ENCODE measurements around the gene CDC42BPB. TPM values are rescaled to one million over a fixed set of nuclear protein-coding genes. Genes with fewer than 3 reads are reported as not detected.
"Not testable (repeated sequence)": the region's sequence is repeated elsewhere in the genome, so short reads cannot be mapped to it uniquely, and the experiment has no call there.

The CDC42BPB gene
- polyA plus RNA-seq, 3 donors from 2014 or later = not detected

GRCh38 chr14:102902523-102903247 is 154.7 kb downstream of the CDC42BPB start:
- peaks cover 12 to 27% (median 20%) of the 10 kb centered on the region in 3 donors for H3K36me3 Mint-ChIP-seq
- no peak overlapping the region for H3K4me3 Mint-ChIP-seq
- H3K9me3 Mint-ChIP-seq = no peaks in the 10 kb centered on the region
- no peak for DNase-seq
- H3K27ac Mint-ChIP-seq = peak overlapping the region in 2 of 6 donors; percentile 5 to 19
- peaks cover 33 to 35% of the 10 kb centered on the region in 2 donors for H3K4me1 Mint-ChIP-seq
- H3K27me3 Mint-ChIP-seq (ENCODE audit: low read depth in 3 of 3) = peaks cover 0 to 2% (median 2%) of the 10 kb centered on the region in 3 donors

GRCh38 chr14:102902086-102902485 is 155.3 kb downstream of the CDC42BPB start:
- Mint-ChIP-seq H3K4me1 (peaks cover 33 to 35% of the 10 kb centered on the region in 2 donors), H3K4me3 (peak overlapping the region in 2 of 5 donors; percentile 9 to 24), H3K27ac (peak overlapping the region in 2 of 6 donors; percentile 65 to 78), H3K9me3 (no peaks in the 10 kb centered on the region), H3K27me3 (ENCODE audit: low read depth in 3 of 3) (peaks cover 0 to 2% (median 2%) of the 10 kb centered on the region in 3 donors), H3K36me3 (peaks cover 12 to 30% (median 19%) of the 10 kb centered on the region in 3 donors)
- DNase-seq = no peak

- peak overlapping the region; percentile 33 to 73 (median 60) for H3K4me3 Mint-ChIP-seq
- peak in 2 of 3 donors; percentile 9 for DNase-seq
- peaks cover 0 to 2% (median 2%) of the 10 kb centered on the region in 3 donors for H3K27me3 Mint-ChIP-seq (ENCODE audit: low read depth in 3 of 3)
- peak overlapping the region; percentile 45 to 78 (median 60) for H3K27ac Mint-ChIP-seq
- H3K36me3 Mint-ChIP-seq = peaks cover 12 to 30% (median 19%) of the 10 kb centered on the region in 3 donors
- H3K4me1 Mint-ChIP-seq = peaks cover 33 to 35% of the 10 kb centered on the region in 2 donors
- no peaks in the 10 kb centered on the region for H3K9me3 Mint-ChIP-seq
Measured at GRCh38 chr14:102901633-102902032, 155.7 kb downstream of the CDC42BPB start.

- peak; percentile 28 to 37 (median 30) for DNase-seq
Measured at GRCh38 chr14:102900631-102901571, 156.4 kb downstream of the CDC42BPB start.

GRCh38 chr14:102899516-102899900 is 157.8 kb downstream of the CDC42BPB start:
- Mint-ChIP-seq H3K9me3 (no peaks in the 10 kb centered on the region), H3K4me3 (no peak overlapping the region)

More at GRCh38 chr14:102900631-102901571, 156.4 kb downstream of the CDC42BPB start:
- peaks cover 0 to 2% (median 2%) of the 10 kb centered on the region in 3 donors for H3K27me3 Mint-ChIP-seq (ENCODE audit: low read depth in 3 of 3)
- peaks cover 12 to 35% (median 16%) of the 10 kb centered on the region in 3 donors for H3K36me3 Mint-ChIP-seq
- H3K4me3 Mint-ChIP-seq = peak overlapping the region; percentile 33 to 73 (median 60)
- H3K9me3 Mint-ChIP-seq = no peaks in the 10 kb centered on the region
- peak overlapping the region; percentile 45 to 78 (median 60) for H3K27ac Mint-ChIP-seq
- H3K4me1 Mint-ChIP-seq = peaks cover 33 to 35% of the 10 kb centered on the region in 2 donors

GRCh38 chr14:102898776-102899515 is 158.4 kb downstream of the CDC42BPB start:
- H3K36me3 Mint-ChIP-seq = peaks cover 12 to 32% (median 17%) of the 10 kb centered on the region in 3 donors
- H3K9me3 Mint-ChIP-seq = no peaks in the 10 kb centered on the region
- no peak overlapping the region for H3K4me3 Mint-ChIP-seq
- DNase-seq = no peak
- peaks cover 31 to 32% of the 10 kb centered on the region in 2 donors for H3K4me1 Mint-ChIP-seq
- H3K27ac Mint-ChIP-seq = peak overlapping the region in 2 of 6 donors; percentile 23 to 57
- H3K27me3 Mint-ChIP-seq (ENCODE audit: low read depth in 3 of 3) = peaks cover 0 to 2% (median 2%) of the 10 kb centered on the region in 3 donors

More at GRCh38 chr14:102899516-102899900, 157.8 kb downstream of the CDC42BPB start:
- H3K27ac Mint-ChIP-seq = peak overlapping the region in 1 of 6 donors; percentile 23
- peaks cover 12 to 32% (median 17%) of the 10 kb centered on the region in 3 donors for H3K36me3 Mint-ChIP-seq
- peaks cover 0 to 2% (median 2%) of the 10 kb centered on the region in 3 donors for H3K27me3 Mint-ChIP-seq (ENCODE audit: low read depth in 3 of 3)
- peaks cover 33 to 35% of the 10 kb centered on the region in 2 donors for H3K4me1 Mint-ChIP-seq
- DNase-seq = no peak

GRCh38 chr14:102898298-102898697 is 159.1 kb downstream of the CDC42BPB start:
- H3K4me3 Mint-ChIP-seq = no peak overlapping the region
- H3K4me1 Mint-ChIP-seq = peaks cover 25 to 28% of the 10 kb centered on the region in 2 donors

GRCh38 chr14:102897299-102898027 is 159.9 kb downstream of the CDC42BPB start:
- Mint-ChIP-seq H3K4me1 (peaks cover 17 to 20% of the 10 kb centered on the region in 2 donors), H3K27me3 (ENCODE audit: low read depth in 3 of 3) (peaks cover 0 to 2% (median 2%) of the 10 kb centered on the region in 3 donors), H3K9me3 (no peaks in the 10 kb centered on the region), H3K27ac (no peak overlapping the region), H3K4me3 (no peak overlapping the region), H3K36me3 (peaks cover 14 to 34% (median 21%) of the 10 kb centered on the region in 3 donors)
- no peak for DNase-seq

More at GRCh38 chr14:102898298-102898697, 159.1 kb downstream of the CDC42BPB start:
- Mint-ChIP-seq H3K27ac (peak overlapping the region in 1 of 6 donors; percentile 57), H3K9me3 (no peaks in the 10 kb centered on the region), H3K36me3 (peaks cover 11 to 33% (median 17%) of the 10 kb centered on the region in 3 donors), H3K27me3 (ENCODE audit: low read depth in 3 of 3) (peaks cover 0 to 2% (median 2%) of the 10 kb centered on the region in 3 donors)
- DNase-seq = no peak

- DNase-seq; H3K9me3 Mint-ChIP-seq; H3K27ac Mint-ChIP-seq; H3K27me3 Mint-ChIP-seq (ENCODE audit: low read depth in 3 of 3); H3K4me3 Mint-ChIP-seq: not testable (repeated sequence)
- H3K4me1 Mint-ChIP-seq = peaks cover 12 to 14% of the 10 kb centered on the region in 2 donors
- H3K36me3 Mint-ChIP-seq = peaks cover 14 to 35% (median 22%) of the 10 kb centered on the region in 3 donors
Measured at GRCh38 chr14:102896735-102897134, 160.6 kb downstream of the CDC42BPB start.

GRCh38 chr14:102893452-102893851 is 163.9 kb downstream of the CDC42BPB start:
- peaks cover 18 to 29% (median 20%) of the 10 kb centered on the region in 3 donors for H3K36me3 Mint-ChIP-seq
- no peak overlapping the region for H3K4me3 Mint-ChIP-seq
- H3K9me3 Mint-ChIP-seq = no peaks in the 10 kb centered on the region

GRCh38 chr14:102892651-102893050 is 164.7 kb downstream of the CDC42BPB start:
- Mint-ChIP-seq H3K27ac (no peak overlapping the region), H3K4me1 (no peaks in the 10 kb centered on the region), H3K27me3 (ENCODE audit: low read depth in 3 of 3) (no peaks in the 10 kb centered on the region), H3K36me3 (peaks cover 14 to 32% (median 19%) of the 10 kb centered on the region in 3 donors), H3K9me3 (no peaks in the 10 kb centered on the region), H3K4me3 (no peak overlapping the region)
- DNase-seq = no peak

More at GRCh38 chr14:102893452-102893851, 163.9 kb downstream of the CDC42BPB start:
- Mint-ChIP-seq H3K27me3 (ENCODE audit: low read depth in 3 of 3) (no peaks in the 10 kb centered on the region), H3K27ac (no peak overlapping the region), H3K4me1 (no peaks in the 10 kb centered on the region)
- DNase-seq = no peak

- H3K36me3 Mint-ChIP-seq = peaks cover 19 to 30% (median 19%) of the 10 kb centered on the region in 3 donors
- no peak overlapping the region for H3K27ac Mint-ChIP-seq
- H3K4me1 Mint-ChIP-seq = no peaks in the 10 kb centered on the region
- no peak overlapping the region for H3K4me3 Mint-ChIP-seq
- no peak for DNase-seq
- H3K27me3 Mint-ChIP-seq (ENCODE audit: low read depth in 3 of 3) = no peaks in the 10 kb centered on the region
- H3K9me3 Mint-ChIP-seq = no peaks in the 10 kb centered on the region
Measured at GRCh38 chr14:102891556-102891955, 165.8 kb downstream of the CDC42BPB start.
